Psoas muscle (tissue), 8 donors: ENCODE results near the gene SIPA1L3. TPM values are rescaled to one million over a fixed set of nuclear protein-coding genes. Genes with fewer than 3 reads are reported as not detected.

Experiments
- ATAC-seq, 4 donors: fragments of 200-7000 bp; cut with Tn5 transposase; one replicate each; pipeline ENCODE4 v1.9.1; 2020; ENCODE audit warnings: moderate library complexity in 3 of 4, mild to moderate bottlenecking in 2 of 4
- DNase-seq, 2 donors: peaks; one replicate each; pipeline ENCODE4 v3.0.0-alpha.2; 2020
- H3K27ac ChIP-seq: fragments of 200-600 bp; one replicate; pipeline ENCODE4 v1.8.0; 2022
- H3K27me3 ChIP-seq, 3 donors: fragments of 200-600 bp in 1 of 3; one replicate each; pipeline versions ENCODE4 v1.6.1 to v1.8.0; 2013 to 2022; ENCODE audit warnings: low read length in 2 of 3, mild to moderate bottlenecking in 2 of 3, moderate library complexity in 1 of 3; ENCODE audit not compliant: insufficient read depth in 3 of 3
- H3K36me3 ChIP-seq, 2 donors: fragments of 200-600 bp in 1 of 2; one replicate each; pipeline versions ENCODE4 v1.6.1 to v1.8.0; 2013 to 2022; ENCODE audit warnings: low read depth in 1 of 2, mild to moderate bottlenecking in 1 of 2, moderate library complexity in 1 of 2; ENCODE audit not compliant: insufficient read depth in 1 of 2
- H3K4me1 ChIP-seq: fragments of 200-600 bp; one replicate; pipeline ENCODE4 v1.8.0; 2022
- H3K4me3 ChIP-seq: fragments of 200-600 bp; one replicate; pipeline ENCODE4 v1.8.0; 2022; ENCODE audit warnings: mild to moderate bottlenecking
- H3K9me3 ChIP-seq: fragments of 200-600 bp; one replicate; pipeline ENCODE4 v1.8.0; 2022
- CTCF ChIP-seq: fragments of 200-600 bp; IDR thresholded peaks from one replicate; pipeline ENCODE4 v1.8.0; 2022; ENCODE audit warnings: antibody characterized with exemption
- WGBS, 3 donors: extraction: QIAGEN DNeasy Blood & Tissue Kit; methylation state at CpG; one replicate each; pipeline versions ENCODE4 v1.1.6 to v1.1.7; 2013; 5-methylcytosine and 5-hydroxymethylcytosine counted together
- intact Hi-C, 2 donors: fragments of 100-400 bp; cut with DNase I; formaldehyde crosslinking; loops; one replicate each; pipeline versions ENCODE4 v1.11.0 to v1.14.2; 2022
- polyA plus RNA-seq, 3 donors: library from polyadenylated mRNA; stranded (reverse); fragments of 200-250 nt; gene quantifications; one replicate each; pipeline ENCODE4 v1.2.3, GENCODE V29; 2013
- total RNA-seq, 4 donors: library from RNA; stranded (reverse); fragmentation: NEBNext Ultra II Directional in 2 of 4; extraction: Animal tissue kit (Norgen Biotek cat#: 25700) in 2 of 4; gene quantifications; one replicate each; pipeline versions ENCODE4 v1.2.1 to v1.2.4, GENCODE V29; 2021 to 2023
- donor health status: healthy with polysubstance abuse.
- donor health status: DM: no; HTN: no; CAD: no; lungs with moderate emphysema.
- donor health status: Bipolar disorder and iron deficiency.
- donor health status: healthy.
- donor health status: DM: yes; HTN: yes; CAD: no.
- donor health status: DM: no; HTN: no; CAD: no.
- donor health status: DM: no; HTN: no; CAD: no.
- donor health status: DM: yes; HTN: yes; CAD: no.

SIPA1L3 gene
- total and polyA plus RNA-seq, 7 donors, result 2.9 to 28.2 (median 8.3) TPM

- ATAC-seq (no peak), DNase-seq (no peak)
- H3K9me3 ChIP-seq, result no peaks in the 10 kb centered on the region
- no peaks in the 10 kb centered on the region for H3K36me3 ChIP-seq
- 81 to 85% (median 82%) methylated on average over 12 of the region's 12 CpGs for WGBS, 3 donors
- intact Hi-C loops, result no loop called here
- H3K4me3 ChIP-seq, result no peak overlapping the region
- no peaks in the 10 kb centered on the region for H3K4me1 ChIP-seq
- H3K27me3 ChIP-seq, result no peaks in the 10 kb centered on the region
- H3K27ac ChIP-seq, result no peak overlapping the region
- no peak for TF ChIP-seq CTCF
Measured at GRCh38 chr19:37941782-37942515, 34.9 kb downstream of the SIPA1L3 start.

- intact Hi-C loops, result no loop called here
- DNase-seq (no peak), ATAC-seq (no peak)
- no peak overlapping the region for H3K27ac ChIP-seq
- H3K9me3 ChIP-seq, result no peaks in the 10 kb centered on the region
- no peaks in the 10 kb centered on the region for H3K36me3 ChIP-seq
- 89 to 94% (median 91%) methylated on average over 6 of the region's 6 CpGs for WGBS, 3 donors
- no peak overlapping the region for H3K4me3 ChIP-seq
- peaks cover under 1% of the 10 kb centered on the region for H3K4me1 ChIP-seq
- no peak for TF ChIP-seq CTCF
- no peaks in the 10 kb centered on the region for H3K27me3 ChIP-seq
Measured at GRCh38 chr19:37942516-37942902, 35.5 kb downstream of the SIPA1L3 start.

DNA sequence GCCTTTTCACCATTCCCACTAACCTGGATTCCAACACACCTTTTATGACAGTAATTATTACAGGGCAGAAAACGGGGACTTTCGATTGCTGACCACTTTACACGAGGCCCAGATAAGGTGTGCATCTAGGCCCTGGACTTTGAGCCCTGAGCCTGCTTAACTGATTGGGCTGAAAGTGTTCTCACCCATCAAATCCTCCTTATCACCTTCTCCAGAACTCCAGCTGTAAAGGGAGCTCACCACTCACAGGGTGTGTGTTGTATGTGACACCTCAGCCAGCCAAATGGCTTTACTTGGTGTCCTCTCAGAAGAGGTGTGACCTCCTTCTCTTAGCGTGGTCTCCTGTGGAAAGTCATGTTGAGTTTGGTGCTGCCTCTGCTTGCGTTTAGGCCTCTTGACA lies 36.5 kb downstream of the SIPA1L3 start:
- Histone ChIP-seq H3K4me3 (no peak overlapping the region), H3K9me3 (no peaks in the 10 kb centered on the region), H3K27ac (no peak overlapping the region), H3K4me1 (peaks cover 6% of the 10 kb centered on the region), H3K27me3 (no peaks in the 10 kb centered on the region), H3K36me3 (no peaks in the 10 kb centered on the region)
- no peak for DNase-seq
- no peak for TF ChIP-seq CTCF
- intact Hi-C loops, result no loop called here
- ATAC-seq, result no peak
- WGBS, 3 donors, result 84 to 90% (median 86%) methylated on average over 5 of the region's 5 CpGs

DNA sequence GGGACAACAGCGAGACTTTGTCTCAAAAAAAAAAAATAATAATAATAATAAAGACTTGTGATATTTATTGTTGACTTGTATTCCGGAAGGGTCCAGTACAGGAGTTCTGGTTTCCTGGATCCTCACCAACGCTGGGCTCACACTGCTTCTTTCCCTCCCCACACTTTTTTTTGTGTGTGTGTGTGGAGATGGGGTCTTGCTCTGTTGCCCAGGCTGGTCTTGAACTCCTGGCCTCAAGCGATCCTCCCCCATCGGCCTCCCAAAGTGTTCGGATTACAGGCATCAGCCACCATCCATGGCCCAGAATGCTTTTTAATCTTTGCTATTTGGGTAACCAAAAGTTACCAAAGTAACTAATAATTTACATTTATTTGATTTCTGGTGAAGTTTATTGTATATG lies 39.1 kb downstream of the SIPA1L3 start:
- intact Hi-C loops, result no loop called here
- H3K9me3 ChIP-seq, result no peaks in the 10 kb centered on the region
- 96 to 98% (median 98%) methylated on average over 6 of the region's 6 CpGs for WGBS, 3 donors
- peaks cover 6% of the 10 kb centered on the region for H3K4me1 ChIP-seq
- no peak for DNase-seq
- TF ChIP-seq CTCF, result no peak
- no peaks in the 10 kb centered on the region for H3K27me3 ChIP-seq
- H3K4me3 ChIP-seq, result no peak overlapping the region
- ATAC-seq, result no peak
- no peak overlapping the region for H3K27ac ChIP-seq
- H3K36me3 ChIP-seq, result no peaks in the 10 kb centered on the region

GRCh38 chr19:37947778-37948177 lies 40.8 kb downstream of the SIPA1L3 start:
- Histone ChIP-seq H3K27ac (no peak overlapping the region), H3K36me3 (no peaks in the 10 kb centered on the region), H3K4me3 (no peak overlapping the region), H3K9me3 (no peaks in the 10 kb centered on the region), H3K4me1 (peaks cover 6% of the 10 kb centered on the region), H3K27me3 (no peaks in the 10 kb centered on the region)
- no peak for TF ChIP-seq CTCF
- no peak for DNase-seq
- peak in 2 of 4 donors; percentile 59 to 65 for ATAC-seq
- 62 to 67% (median 63%) methylated on average over 5 of the region's 5 CpGs for whole genome bisulfite sequencing, 3 donors
- intact Hi-C loops, result no loop called here
